SU-DHL-6 (cell line): ENCODE measurements around the gene TAT.

Experiments
- H2AFZ ChIP-seq: fragments of 200-600 bp; sonication (generic); 2 replicates; pipeline ENCODE4 v1.6.1; 2014; ENCODE audit warnings: low read depth, mild to moderate bottlenecking, moderate library complexity, mixed read lengths, antibody characterized with exemption, low read length; ENCODE audit not compliant: severe bottlenecking
- H3F3A ChIP-seq: fragments of 200-600 bp; shearing (Covaris generic); 2 replicates; pipeline ENCODE4 v1.6.0; 2016; ENCODE audit warnings: antibody characterized with exemption, mild to moderate bottlenecking; ENCODE audit not compliant: insufficient read depth
- H3K27ac ChIP-seq: fragments of 200-600 bp; sonication (generic); 2 replicates; pipeline ENCODE4 v1.5.1; 2016; ENCODE audit warnings: low read depth, mild to moderate bottlenecking, low read length, moderate library complexity, mixed read lengths
- H3K27me3 ChIP-seq: fragments of 200-600 bp; sonication (generic), shearing (Covaris generic); 2 replicates; pipeline ENCODE4 v1.6.0; 2014; ENCODE audit warnings: mild to moderate bottlenecking, low read length
- H3K36me3 ChIP-seq: fragments of 200-600 bp; sonication (generic); 2 replicates; pipeline ENCODE4 v1.6.1; 2014; ENCODE audit warnings: mild to moderate bottlenecking, low read length, mixed read lengths
- H3K4me2 ChIP-seq: fragments of 300-600, 200-600 bp; shearing (Covaris generic), sonication (generic); 2 replicates; pipeline ENCODE4 v1.6.0; 2014; ENCODE audit warnings: low read length, low read depth, mild to moderate bottlenecking; ENCODE audit not compliant: poor library complexity, severe bottlenecking
- H3K4me3 ChIP-seq: fragments of 200-600 bp; sonication (generic); 2 replicates; pipeline ENCODE4 v1.5.1; 2014; ENCODE audit warnings: antibody characterized with exemption, low read length, mild to moderate bottlenecking, mixed read lengths; ENCODE audit not compliant: insufficient read depth, poor library complexity, severe bottlenecking
- H3K79me2 ChIP-seq: fragments of 200-600 bp; sonication (generic); 2 replicates; pipeline ENCODE4 v1.6.1; 2014; ENCODE audit warnings: mild to moderate bottlenecking, low read length, moderate library complexity; ENCODE audit not compliant: insufficient read depth
- H3K9ac ChIP-seq: fragments of 200-600 bp; sonication (generic); 2 replicates; pipeline ENCODE4 v1.7.0; 2014; ENCODE audit warnings: mild to moderate bottlenecking, low read length
- H3K9me2 ChIP-seq: fragments of 200-600 bp; sonication (generic); replicated peaks from 2 replicates; pipeline ENCODE4 v1.6.1; 2014; ENCODE audit warnings: low read length; ENCODE audit not compliant: insufficient read depth
- H3K9me3 ChIP-seq: fragments of 200-600 bp; sonication (generic); 2 replicates; pipeline ENCODE4 v1.6.1; 2014; ENCODE audit warnings: low read length, mixed read lengths; ENCODE audit not compliant: insufficient read depth
- H4K20me1 ChIP-seq: fragments of 200-600 bp; sonication (generic); 2 replicates; pipeline ENCODE4 v1.6.1; 2014; ENCODE audit warnings: low read depth, mild to moderate bottlenecking, antibody characterized with exemption, low read length, moderate library complexity, mixed read lengths
- EZH2phosphoT487 ChIP-seq: fragments of 200-600 bp; sonication (generic), shearing (Covaris generic); conservative IDR thresholded peaks from 2 replicates; pipeline ENCODE4 v1.6.1; 2018; ENCODE audit warnings: mild to moderate bottlenecking, antibody characterized with exemption, low read length, moderate library complexity, mixed read lengths
- TF ChIP-seq, protein P1 (sequence below): fragments of 200-600 bp; sonication (generic); IDR thresholded peaks from one replicate; pipeline ENCODE4 v1.5.1; 2017; ENCODE audit warnings: antibody characterized with exemption, mild to moderate bottlenecking, low read length, moderate library complexity; ENCODE audit not compliant: insufficient read depth, poor library complexity, severe bottlenecking

The TAT gene

DNA sequence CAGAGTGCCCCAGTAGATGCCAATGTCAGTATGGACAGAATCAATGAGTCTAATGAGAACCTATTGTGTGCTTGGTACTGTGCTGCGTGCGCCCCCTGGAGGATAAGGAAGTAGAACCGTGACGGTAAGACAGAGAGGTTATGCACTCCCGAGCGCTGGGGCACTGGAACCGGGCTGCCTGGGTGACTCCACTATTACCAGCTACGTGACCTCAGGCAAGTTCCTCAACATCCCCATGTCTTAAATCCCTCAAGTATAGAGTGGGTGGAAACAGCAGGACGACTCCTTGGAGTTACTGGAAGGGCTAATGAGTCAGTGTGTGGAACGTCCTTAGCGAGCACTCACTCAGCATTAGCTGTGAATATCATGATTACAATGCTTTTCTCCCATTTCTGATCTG lies 34.5 kb downstream of the TAT start:
- H3K36me3 ChIP-seq, result no peaks in the 10 kb centered on the region
- H3K4me2 ChIP-seq, result no peak overlapping the region
- H3K4me3 ChIP-seq, result no peak overlapping the region
- H3K9ac ChIP-seq, result no peak overlapping the region
- no peaks in the 10 kb centered on the region for H3F3A ChIP-seq
- H4K20me1 ChIP-seq, result no peaks in the 10 kb centered on the region
- H3K9me2 ChIP-seq, result no peaks in the 10 kb centered on the region
- no peaks in the 10 kb centered on the region for H3K27me3 ChIP-seq
- H3K27ac ChIP-seq, result no peak overlapping the region
- H3K79me2 ChIP-seq, result no peaks in the 10 kb centered on the region
- no peak for TF ChIP-seq EZH2phosphoT487
- TF ChIP-seq, protein P1, sequence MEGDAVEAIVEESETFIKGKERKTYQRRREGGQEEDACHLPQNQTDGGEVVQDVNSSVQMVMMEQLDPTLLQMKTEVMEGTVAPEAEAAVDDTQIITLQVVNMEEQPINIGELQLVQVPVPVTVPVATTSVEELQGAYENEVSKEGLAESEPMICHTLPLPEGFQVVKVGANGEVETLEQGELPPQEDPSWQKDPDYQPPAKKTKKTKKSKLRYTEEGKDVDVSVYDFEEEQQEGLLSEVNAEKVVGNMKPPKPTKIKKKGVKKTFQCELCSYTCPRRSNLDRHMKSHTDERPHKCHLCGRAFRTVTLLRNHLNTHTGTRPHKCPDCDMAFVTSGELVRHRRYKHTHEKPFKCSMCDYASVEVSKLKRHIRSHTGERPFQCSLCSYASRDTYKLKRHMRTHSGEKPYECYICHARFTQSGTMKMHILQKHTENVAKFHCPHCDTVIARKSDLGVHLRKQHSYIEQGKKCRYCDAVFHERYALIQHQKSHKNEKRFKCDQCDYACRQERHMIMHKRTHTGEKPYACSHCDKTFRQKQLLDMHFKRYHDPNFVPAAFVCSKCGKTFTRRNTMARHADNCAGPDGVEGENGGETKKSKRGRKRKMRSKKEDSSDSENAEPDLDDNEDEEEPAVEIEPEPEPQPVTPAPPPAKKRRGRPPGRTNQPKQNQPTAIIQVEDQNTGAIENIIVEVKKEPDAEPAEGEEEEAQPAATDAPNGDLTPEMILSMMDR, result peak; percentile 83
- peak overlapping the region; percentile 40 for H2AFZ ChIP-seq
- H3K9me3 ChIP-seq, result no peaks in the 10 kb centered on the region

DNA sequence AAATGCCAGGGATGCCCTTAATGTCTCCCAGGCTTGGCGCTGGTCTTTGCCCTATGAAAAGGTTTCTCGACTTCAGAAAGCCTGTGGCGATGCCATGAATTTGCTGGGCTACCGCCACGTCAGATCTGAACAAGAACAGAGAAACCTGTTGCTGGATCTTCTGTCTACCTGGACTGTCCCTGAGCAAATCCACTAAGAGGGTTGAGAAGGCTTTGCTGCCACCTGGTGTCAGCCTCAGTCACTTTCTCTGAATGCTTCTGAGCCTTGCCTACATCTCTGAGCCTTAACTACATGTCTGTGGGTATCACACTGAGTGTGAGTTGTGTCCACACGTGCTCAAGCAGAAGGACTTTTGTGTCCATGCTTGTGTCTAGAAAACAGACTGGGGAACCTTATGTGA lies 39.2 kb downstream of the TAT start:
- no peaks in the 10 kb centered on the region for H3K27me3 ChIP-seq
- no peak overlapping the region for H3K9ac ChIP-seq
- H3K9me3 ChIP-seq, result no peaks in the 10 kb centered on the region
- no peaks in the 10 kb centered on the region for H3F3A ChIP-seq
- TF ChIP-seq, protein P1, result peak; percentile 32
- no peak for TF ChIP-seq EZH2phosphoT487
- H4K20me1 ChIP-seq, result no peaks in the 10 kb centered on the region
- H3K27ac ChIP-seq, result no peak overlapping the region
- H2AFZ ChIP-seq, result no peak overlapping the region
- H3K4me2 ChIP-seq, result no peak overlapping the region
- no peaks in the 10 kb centered on the region for H3K36me3 ChIP-seq
- H3K4me3 ChIP-seq, result no peak overlapping the region
- H3K79me2 ChIP-seq, result no peaks in the 10 kb centered on the region
- H3K9me2 ChIP-seq, result no peaks in the 10 kb centered on the region

- Histone ChIP-seq H3K4me2 (no peak overlapping the region), H3K4me3 (no peak overlapping the region)
Observed at GRCh38 chr16:71536752-71537499, 40.0 kb downstream of the TAT start.

DNA sequence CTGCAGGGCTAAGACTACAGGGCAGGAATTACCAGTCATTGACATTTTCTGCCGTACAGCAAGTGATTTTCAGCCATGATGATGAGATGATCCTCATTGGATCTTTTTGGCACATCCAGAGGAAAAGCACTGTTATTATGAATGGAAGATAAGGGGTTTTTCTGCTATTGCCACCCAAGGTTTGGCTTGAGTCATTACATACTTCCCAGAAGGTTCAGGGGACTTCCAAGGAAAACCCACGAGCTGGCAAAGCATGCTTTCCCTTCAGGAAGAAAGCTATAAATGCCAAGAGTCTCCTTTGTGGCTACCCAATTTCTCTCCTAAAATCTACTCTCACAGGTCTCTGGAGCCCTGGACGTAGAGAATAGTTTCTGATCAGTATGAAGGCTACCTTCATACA lies 44.5 kb downstream of the TAT start:
- H3K79me2 ChIP-seq, result no peaks in the 10 kb centered on the region
- no peak overlapping the region for H3K9ac ChIP-seq
- H3K4me3 ChIP-seq, result no peak overlapping the region

More at GRCh38 chr16:71536752-71537499, 40.0 kb downstream of the TAT start:
- no peaks in the 10 kb centered on the region for H3K9me3 ChIP-seq
- no peak overlapping the region for H3K9ac ChIP-seq
- H4K20me1 ChIP-seq, result no peaks in the 10 kb centered on the region
- no peaks in the 10 kb centered on the region for H3F3A ChIP-seq
- no peak overlapping the region for H2AFZ ChIP-seq
- TF ChIP-seq EZH2phosphoT487, result no peak
- no peaks in the 10 kb centered on the region for H3K79me2 ChIP-seq
- no peaks in the 10 kb centered on the region for H3K36me3 ChIP-seq
- no peaks in the 10 kb centered on the region for H3K9me2 ChIP-seq
- H3K27ac ChIP-seq, result no peak overlapping the region
- no peaks in the 10 kb centered on the region for H3K27me3 ChIP-seq

More for the DNA sequence above, 44.5 kb downstream of the TAT start:
- no peaks in the 10 kb centered on the region for H3K9me2 ChIP-seq
- no peaks in the 10 kb centered on the region for H3F3A ChIP-seq
- no peaks in the 10 kb centered on the region for H4K20me1 ChIP-seq
- no peak overlapping the region for H3K4me2 ChIP-seq
- no peaks in the 10 kb centered on the region for H3K36me3 ChIP-seq
- H2AFZ ChIP-seq, result no peak overlapping the region
- no peaks in the 10 kb centered on the region for H3K9me3 ChIP-seq
- no peaks in the 10 kb centered on the region for H3K27me3 ChIP-seq
- no peak for TF ChIP-seq EZH2phosphoT487
- TF ChIP-seq, protein P1, result no peak
- no peak overlapping the region for H3K27ac ChIP-seq
